ENCODE results near the gene SMURF2. TPM values are rescaled to one million over a fixed set of nuclear protein-coding genes. Genes with fewer than 3 reads are reported as not detected.

The SMURF2 gene
- total RNA-seq: 84.8 TPM

GRCh38 chr17:64661976-64662773, at the start of gene SMURF2:
TSS of gene SMURF2 (minus strand) at chr17:64662307. CDS start at chr17:64661880, 427 bp downstream.

GRCh38 chr17:64506576-64507412, 155.3 kb downstream of the SMURF2 start, which contains the start of gene CEP95:
TSS of gene CEP95 (plus strand) at chr17:64506977. CDS start at chr17:64507098, 121 bp downstream.

GRCh38 chr17:64506201-64506575, 155.9 kb downstream of the SMURF2 start, which contains the start of gene DDX5:
TSS of gene DDX5 (minus strand) at chr17:64506289. CDS start at chr17:64506119, 170 bp downstream.

GRCh38 chr17:64496786-64497564, 165.1 kb downstream of the SMURF2 start, which contains the start of gene POLG2:
TSS of gene POLG2 (minus strand) at chr17:64497054. CDS start at chr17:64496968, 86 bp downstream.

Other genes starting within 250 kb of the SMURF2 start
- gene MILR1, start 213.2 kb downstream of the SMURF2 start, total RNA-seq: 2.0 TPM
- gene POLG2, start 165.3 kb downstream of the SMURF2 start, total RNA-seq: 20.2 TPM
- 644 TPM for gene DDX5, start 156.0 kb downstream of the SMURF2 start, total RNA-seq
- gene CEP95, start 155.3 kb downstream of the SMURF2 start, total RNA-seq: 106 TPM

Measured in camera-type eye (tissue), 1 donor.